H9 (cell line): ENCODE data around the gene CEP63. TPM values are rescaled to one million over a fixed set of nuclear protein-coding genes. Genes with fewer than 3 reads are reported as not detected.

Source experiments
- DNase-seq: peaks from one replicate; pipeline ENCODE4 v3.0.0-alpha.2; 2017
- H2AFZ ChIP-seq: one replicate; pipeline ENCODE4 v1.6.1; 2013; ENCODE audit warnings: mild to moderate bottlenecking, low read length, control low read depth, moderate library complexity
- H2AK5ac ChIP-seq: 2 replicates; pipeline ENCODE4 v1.6.1; 2013; ENCODE audit warnings: low read length, control low read depth, mixed read lengths; ENCODE audit not compliant: insufficient read length
- H2BK120ac ChIP-seq: one replicate; pipeline ENCODE4 v1.6.1; 2013; ENCODE audit warnings: low read depth, mild to moderate bottlenecking, low read length, control low read depth, inconsistent platforms; ENCODE audit not compliant: poor library complexity, severe bottlenecking
- H2BK12ac ChIP-seq: 2 replicates; pipeline ENCODE4 v1.6.1; 2013; ENCODE audit warnings: low read length, control low read depth, mixed read lengths, low read depth; ENCODE audit not compliant: insufficient read length
- H2BK15ac ChIP-seq: 2 replicates; pipeline ENCODE4 v1.6.1; 2013; ENCODE audit warnings: low read depth, low read length, control low read depth
- H2BK20ac ChIP-seq: one replicate; pipeline ENCODE4 v1.6.1; 2013; ENCODE audit warnings: low read depth, mild to moderate bottlenecking, low read length, control low read depth, inconsistent platforms; ENCODE audit not compliant: poor library complexity, severe bottlenecking
- H2BK5ac ChIP-seq: 2 replicates; pipeline ENCODE4 v1.6.1; 2013; ENCODE audit warnings: low read length, control low read depth, mixed read lengths; ENCODE audit not compliant: insufficient read length
- H3K14ac ChIP-seq: 2 replicates; pipeline ENCODE4 v1.6.1; 2013; ENCODE audit warnings: low read length, control low read depth; ENCODE audit not compliant: insufficient read depth
- H3K18ac ChIP-seq: 2 replicates; pipeline ENCODE4 v1.6.1; 2013; ENCODE audit warnings: low read depth, mild to moderate bottlenecking, mixed read lengths, low read length, control low read depth; ENCODE audit not compliant: insufficient read length
- H3K23ac ChIP-seq: 2 replicates; pipeline ENCODE4 v1.6.1; 2013; ENCODE audit warnings: low read length, control low read depth, mixed read lengths, low read depth; ENCODE audit not compliant: insufficient read length
- H3K23me2 ChIP-seq: 2 replicates; pipeline ENCODE4 v1.6.1; 2013; ENCODE audit warnings: low read depth, mild to moderate bottlenecking, mixed read lengths, low read length, control low read depth; ENCODE audit not compliant: insufficient read length, poor library complexity, severe bottlenecking
- H3K27ac ChIP-seq: 2 replicates; pipeline ENCODE4 v1.5.1; 2013; ENCODE audit warnings: low read length, control low read depth, mixed read lengths, low read depth; ENCODE audit not compliant: insufficient read length
- H3K27me3 ChIP-seq: 2 replicates; pipeline ENCODE4 v1.6.1; 2013; ENCODE audit warnings: low read length, control low read depth, inconsistent platforms; ENCODE audit not compliant: insufficient read depth
- H3K4ac ChIP-seq: 2 replicates; pipeline ENCODE4 v1.6.1; 2013; ENCODE audit warnings: low read depth, mild to moderate bottlenecking, control low read depth, inconsistent platforms, low read length, moderate library complexity
- H3K4me1 ChIP-seq: 2 replicates; pipeline ENCODE4 v1.6.1; 2013; ENCODE audit warnings: low read length, control low read depth, inconsistent platforms; ENCODE audit not compliant: insufficient read depth
- H3K4me2 ChIP-seq: 2 replicates; pipeline ENCODE4 v1.6.1; 2013; ENCODE audit warnings: low read length, control low read depth, mixed read lengths; ENCODE audit not compliant: insufficient read length, insufficient read depth
- H3K56ac ChIP-seq: 2 replicates; pipeline ENCODE4 v1.6.1; 2013; ENCODE audit warnings: low read depth, mild to moderate bottlenecking, mixed read lengths, low read length, control low read depth; ENCODE audit not compliant: insufficient read length
- H3K79me1 ChIP-seq: 2 replicates; pipeline ENCODE4 v1.6.1; 2013; ENCODE audit warnings: low read depth, mild to moderate bottlenecking, moderate library complexity, low read length, control low read depth, inconsistent platforms; ENCODE audit not compliant: insufficient read depth, poor library complexity, severe bottlenecking
- H3K79me2 ChIP-seq: 2 replicates; pipeline ENCODE4 v1.6.1; 2013; ENCODE audit warnings: low read length, control low read depth, inconsistent platforms; ENCODE audit not compliant: insufficient read depth
- H3K9ac ChIP-seq: 2 replicates; pipeline ENCODE4 v1.6.1; 2013; ENCODE audit warnings: low read length, control low read depth, mixed read lengths; ENCODE audit not compliant: insufficient read length; ENCODE audit errors: extremely low read depth
- H3K9me3 ChIP-seq: one replicate; pipeline ENCODE4 v1.6.1; 2013; ENCODE audit warnings: low read depth, low read length, inconsistent platforms; ENCODE audit not compliant: control insufficient read depth
- H3T11ph ChIP-seq: one replicate; pipeline ENCODE4 v1.6.1; 2013; ENCODE audit warnings: mild to moderate bottlenecking, low read length, control low read depth, inconsistent platforms
- H4K20me1 ChIP-seq: one replicate; pipeline ENCODE4 v1.6.1; 2013; ENCODE audit not compliant: control insufficient read depth, insufficient read length, insufficient read depth
- H4K5ac ChIP-seq: 2 replicates; pipeline ENCODE4 v1.6.1; 2013; ENCODE audit warnings: low read depth, mild to moderate bottlenecking, mixed read lengths, low read length, control low read depth; ENCODE audit not compliant: insufficient read length
- H4K8ac ChIP-seq: replicated peaks from 2 replicates; pipeline ENCODE4 v1.6.1; 2013; ENCODE audit warnings: low read length, control low read depth, mixed read lengths, low read depth; ENCODE audit not compliant: insufficient read length
- H4K91ac ChIP-seq: 2 replicates; pipeline ENCODE4 v1.6.1; 2013; ENCODE audit warnings: low read depth, mild to moderate bottlenecking, moderate library complexity, mixed read lengths, low read length, control low read depth; ENCODE audit not compliant: insufficient read length
- H3K27ac Mint-ChIP-seq, 3 experiments: 2 replicates in 2 of 3; 3 replicates in 1 of 3; pipeline ENCODE4 v1.8.0; 2020 to 2021; ENCODE audit warnings: mixed read lengths in 3 of 3, mild to moderate bottlenecking in 1 of 3, moderate library complexity in 1 of 3
- H3K27me3 Mint-ChIP-seq: 2 replicates; pipeline ENCODE4 v1.8.0; 2021; ENCODE audit warnings: low read depth, mild to moderate bottlenecking, moderate library complexity, mixed read lengths
- H3K36me3 Mint-ChIP-seq, 3 experiments: 2 replicates in 2 of 3; 3 replicates in 1 of 3; pipeline ENCODE4 v1.8.0; 2020 to 2021; ENCODE audit warnings: low read depth in 3 of 3, mixed read lengths in 3 of 3; ENCODE audit not compliant: insufficient read depth in 1 of 3
- H3K4me1 Mint-ChIP-seq, 2 experiments: 2 replicates each; pipeline ENCODE4 v1.8.0; 2020; ENCODE audit warnings: mixed read lengths in 2 of 2
- H3K4me3 Mint-ChIP-seq, 2 experiments: 2 replicates in 1 of 2; 3 replicates in 1 of 2; pipeline ENCODE4 v1.8.0; 2020 to 2021; ENCODE audit warnings: mild to moderate bottlenecking in 2 of 2, mixed read lengths in 2 of 2, moderate library complexity in 1 of 2
- H3K9me3 Mint-ChIP-seq, 2 experiments: 2 replicates in 1 of 2; 3 replicates in 1 of 2; pipeline ENCODE4 v1.8.0; 2020; ENCODE audit warnings: mild to moderate bottlenecking in 2 of 2, mixed read lengths in 2 of 2, moderate library complexity in 1 of 2
- WGBS: extraction: QIAGEN DNeasy Blood & Tissue Kit; methylation state at CpG from one replicate; pipeline ENCODE4 v1.1.7; 2013; ENCODE audit warnings: missing lambda C conversion rate, low lambda C conversion rate, mixed read lengths; ENCODE audit not compliant: insufficient read length; ENCODE audit errors: extremely low coverage; 5-methylcytosine and 5-hydroxymethylcytosine counted together
- total RNA-seq: library from RNA; stranded (reverse); gene quantifications from 2 replicates; pipeline ENCODE4 v1.2.1, GENCODE V29; 2021
- TF ChIP-seq, protein P1 (sequence below): fragments of 200-600 bp; sonication (generic); conservative IDR thresholded peaks from 3 replicates; pipeline ENCODE4 v1.8.0; 2021; ENCODE audit warnings: antibody characterized with exemption, mild to moderate bottlenecking

CEP63 gene
- total RNA-seq, 1 experiment from 2014 or later, result 16.2 TPM

- Histone ChIP-seq H3K18ac (no peak overlapping the region), H2BK12ac (no peak overlapping the region), H2BK15ac (no peak overlapping the region), H2BK120ac (no peak overlapping the region), H3K27me3 (no peaks in the 10 kb centered on the region), H2AK5ac (no peak overlapping the region), H4K5ac (no peak overlapping the region), H2BK20ac (no peak overlapping the region), H4K8ac (no peak overlapping the region), H3T11ph (no peak overlapping the region), H2AFZ (no peak overlapping the region), H3K79me1 (no peaks in the 10 kb centered on the region), H3K79me2 (no peaks in the 10 kb centered on the region; the same call in 1 of the 2 replicates), H3K4ac (no peak overlapping the region), H3K23me2 (peaks cover 11% of the 10 kb centered on the region), H4K20me1 (no peaks in the 10 kb centered on the region), H3K4me2 (no peak overlapping the region), H3K9me3 (no peaks in the 10 kb centered on the region), H2BK5ac (no peak overlapping the region), H3K27ac (no peak overlapping the region), H3K9ac (no peak overlapping the region), H3K56ac (no peak overlapping the region), H3K14ac (no peak overlapping the region), H3K4me1 (peaks cover 2% of the 10 kb centered on the region; the same call in 1 of the 2 replicates), H4K91ac (no peak overlapping the region), H3K23ac (no peak overlapping the region)
- no peaks in the 10 kb centered on the region for H3K27me3 Mint-ChIP-seq
- peaks cover 22 to 24% of the 10 kb centered on the region in 2 experiments for H3K4me1 Mint-ChIP-seq
- peak overlapping the region in 1 of 3 experiments; percentile 69; a peak in 2 of 7 replicates for H3K27ac Mint-ChIP-seq
- peaks cover 6 to 41% (median 38%) of the 10 kb centered on the region in 3 experiments for H3K36me3 Mint-ChIP-seq
- WGBS, result no CpG with 5 or more reads among the region's 7 CpGs
- TF ChIP-seq, protein P1, sequence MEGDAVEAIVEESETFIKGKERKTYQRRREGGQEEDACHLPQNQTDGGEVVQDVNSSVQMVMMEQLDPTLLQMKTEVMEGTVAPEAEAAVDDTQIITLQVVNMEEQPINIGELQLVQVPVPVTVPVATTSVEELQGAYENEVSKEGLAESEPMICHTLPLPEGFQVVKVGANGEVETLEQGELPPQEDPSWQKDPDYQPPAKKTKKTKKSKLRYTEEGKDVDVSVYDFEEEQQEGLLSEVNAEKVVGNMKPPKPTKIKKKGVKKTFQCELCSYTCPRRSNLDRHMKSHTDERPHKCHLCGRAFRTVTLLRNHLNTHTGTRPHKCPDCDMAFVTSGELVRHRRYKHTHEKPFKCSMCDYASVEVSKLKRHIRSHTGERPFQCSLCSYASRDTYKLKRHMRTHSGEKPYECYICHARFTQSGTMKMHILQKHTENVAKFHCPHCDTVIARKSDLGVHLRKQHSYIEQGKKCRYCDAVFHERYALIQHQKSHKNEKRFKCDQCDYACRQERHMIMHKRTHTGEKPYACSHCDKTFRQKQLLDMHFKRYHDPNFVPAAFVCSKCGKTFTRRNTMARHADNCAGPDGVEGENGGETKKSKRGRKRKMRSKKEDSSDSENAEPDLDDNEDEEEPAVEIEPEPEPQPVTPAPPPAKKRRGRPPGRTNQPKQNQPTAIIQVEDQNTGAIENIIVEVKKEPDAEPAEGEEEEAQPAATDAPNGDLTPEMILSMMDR, result no peak
- H3K9me3 Mint-ChIP-seq, result no peaks in the 10 kb centered on the region
- DNase-seq, result no peak
- H3K4me3 Mint-ChIP-seq, result peak overlapping the region in 1 of 2 experiments; percentile 96; a peak in 1 of 5 replicates
Measured at GRCh38 chr3:134483195-134483900, 2.5 kb upstream of the CEP63 start.
